ENCODE data around the gene ALOX5AP. TPM values are rescaled to one million over a fixed set of nuclear protein-coding genes. Genes with fewer than 3 reads are reported as not detected.

The ALOX5AP gene
- total RNA-seq, 1 donor from 2014 or later = not detected

GRCh38 chr13:30806784-30807183 is 71.4 kb downstream of the ALOX5AP start:
- no peak overlapping the region for H3K27ac Mint-ChIP-seq
- TF ChIP-seq, protein P1, sequence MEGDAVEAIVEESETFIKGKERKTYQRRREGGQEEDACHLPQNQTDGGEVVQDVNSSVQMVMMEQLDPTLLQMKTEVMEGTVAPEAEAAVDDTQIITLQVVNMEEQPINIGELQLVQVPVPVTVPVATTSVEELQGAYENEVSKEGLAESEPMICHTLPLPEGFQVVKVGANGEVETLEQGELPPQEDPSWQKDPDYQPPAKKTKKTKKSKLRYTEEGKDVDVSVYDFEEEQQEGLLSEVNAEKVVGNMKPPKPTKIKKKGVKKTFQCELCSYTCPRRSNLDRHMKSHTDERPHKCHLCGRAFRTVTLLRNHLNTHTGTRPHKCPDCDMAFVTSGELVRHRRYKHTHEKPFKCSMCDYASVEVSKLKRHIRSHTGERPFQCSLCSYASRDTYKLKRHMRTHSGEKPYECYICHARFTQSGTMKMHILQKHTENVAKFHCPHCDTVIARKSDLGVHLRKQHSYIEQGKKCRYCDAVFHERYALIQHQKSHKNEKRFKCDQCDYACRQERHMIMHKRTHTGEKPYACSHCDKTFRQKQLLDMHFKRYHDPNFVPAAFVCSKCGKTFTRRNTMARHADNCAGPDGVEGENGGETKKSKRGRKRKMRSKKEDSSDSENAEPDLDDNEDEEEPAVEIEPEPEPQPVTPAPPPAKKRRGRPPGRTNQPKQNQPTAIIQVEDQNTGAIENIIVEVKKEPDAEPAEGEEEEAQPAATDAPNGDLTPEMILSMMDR (IDR thresholded peaks at IDR 0.05; ENCODE audit: unreplicated experiment) = no peak
- no peaks in the 10 kb centered on the region for H3K9me3 Mint-ChIP-seq (ENCODE audit: low read depth)
- no peak overlapping the region for H3K4me3 Mint-ChIP-seq (ENCODE audit: low read depth)
- peaks cover 4% of the 10 kb centered on the region for H3K4me1 Mint-ChIP-seq (ENCODE audit: low read depth)
- no peak for DNase-seq (ENCODE audit: low spot score, unreplicated experiment)
- H3K27me3 Mint-ChIP-seq = peaks cover 18% of the 10 kb centered on the region
- no peaks in the 10 kb centered on the region for H3K36me3 Mint-ChIP-seq (ENCODE audit: insufficient read depth)

GRCh38 chr13:30807392-30807791 is 72.0 kb downstream of the ALOX5AP start:
- DNase-seq (ENCODE audit: low spot score, unreplicated experiment) = no peak
- Mint-ChIP-seq H3K36me3 (ENCODE audit: insufficient read depth) (no peaks in the 10 kb centered on the region), H3K27ac (no peak overlapping the region), H3K4me1 (ENCODE audit: low read depth) (peaks cover 4% of the 10 kb centered on the region), H3K4me3 (ENCODE audit: low read depth) (no peak overlapping the region), H3K9me3 (ENCODE audit: low read depth) (no peaks in the 10 kb centered on the region), H3K27me3 (peaks cover 18% of the 10 kb centered on the region)
- TF ChIP-seq, protein P1 (IDR thresholded peaks at IDR 0.05; ENCODE audit: unreplicated experiment) = no peak

DNA sequence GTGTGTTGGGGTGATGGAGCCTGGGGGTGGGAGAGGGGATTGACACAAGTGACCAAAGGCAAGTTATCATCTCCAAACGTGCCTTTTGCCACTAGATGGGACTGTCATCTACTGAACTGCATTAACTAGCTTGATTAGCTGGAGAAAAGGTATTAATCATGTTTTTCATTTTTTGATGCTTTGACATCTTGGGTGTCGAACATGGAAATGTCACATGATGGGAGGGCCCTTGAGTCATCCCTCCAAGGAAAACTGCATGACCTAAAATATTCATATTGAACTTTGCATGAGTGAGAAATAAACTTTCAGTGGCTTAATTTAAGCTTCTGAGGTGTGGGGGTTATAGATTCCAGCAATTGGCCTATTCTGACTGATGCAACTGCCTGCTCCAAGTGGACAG is 73.3 kb downstream of the ALOX5AP start:
- TF ChIP-seq, protein P1 (IDR thresholded peaks at IDR 0.05; ENCODE audit: unreplicated experiment) = no peak
- peaks cover 17% of the 10 kb centered on the region for H3K27me3 Mint-ChIP-seq
- no peak overlapping the region for H3K27ac Mint-ChIP-seq

GRCh38 chr13:30809787-30810186 is 74.4 kb downstream of the ALOX5AP start:
- Mint-ChIP-seq H3K4me1 (ENCODE audit: low read depth) (peaks cover 2% of the 10 kb centered on the region), H3K9me3 (ENCODE audit: low read depth) (no peaks in the 10 kb centered on the region), H3K36me3 (ENCODE audit: insufficient read depth) (no peaks in the 10 kb centered on the region), H3K4me3 (ENCODE audit: low read depth) (no peak overlapping the region), H3K27me3 (peaks cover 15% of the 10 kb centered on the region), H3K27ac (no peak overlapping the region)
- TF ChIP-seq, protein P1 (IDR thresholded peaks at IDR 0.05; ENCODE audit: unreplicated experiment) = no peak
- no peak for DNase-seq (ENCODE audit: low spot score, unreplicated experiment)

More for the DNA sequence above, 73.3 kb downstream of the ALOX5AP start:
- no peak for DNase-seq (ENCODE audit: low spot score, unreplicated experiment)
- no peaks in the 10 kb centered on the region for H3K4me1 Mint-ChIP-seq (ENCODE audit: low read depth)
- no peak overlapping the region for H3K4me3 Mint-ChIP-seq (ENCODE audit: low read depth)
- H3K9me3 Mint-ChIP-seq (ENCODE audit: low read depth) = no peaks in the 10 kb centered on the region
- H3K36me3 Mint-ChIP-seq (ENCODE audit: insufficient read depth) = no peaks in the 10 kb centered on the region

DNA sequence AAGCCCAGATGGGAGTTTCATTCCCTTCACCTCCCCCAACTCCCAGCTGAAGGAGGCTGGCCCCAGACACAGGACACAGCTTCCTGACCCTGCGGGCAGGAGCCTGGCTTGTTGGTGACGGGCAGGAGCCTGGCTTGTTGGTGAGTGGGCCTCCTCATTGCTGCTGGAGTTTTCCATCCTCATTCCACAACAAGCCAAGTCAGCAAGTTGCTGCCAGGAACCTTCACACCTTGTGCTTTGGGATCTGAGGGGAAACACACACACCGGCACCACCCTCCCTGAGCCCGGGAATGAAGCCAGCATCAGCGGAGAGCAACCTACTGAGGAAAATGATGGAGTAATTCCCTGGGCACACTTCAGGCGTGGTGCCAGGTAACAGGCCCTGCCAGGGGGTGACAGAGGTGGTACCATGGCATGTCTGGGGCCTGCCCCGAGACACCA is 74.9 kb downstream of the ALOX5AP start:
- Mint-ChIP-seq H3K4me1 (ENCODE audit: low read depth) (peaks cover 2% of the 10 kb centered on the region), H3K27ac (no peak overlapping the region), H3K4me3 (ENCODE audit: low read depth) (no peak overlapping the region), H3K36me3 (ENCODE audit: insufficient read depth) (no peaks in the 10 kb centered on the region), H3K9me3 (ENCODE audit: low read depth) (no peaks in the 10 kb centered on the region), H3K27me3 (peaks cover 15% of the 10 kb centered on the region)
- DNase-seq (ENCODE audit: low spot score, unreplicated experiment) = no peak
- TF ChIP-seq, protein P1 (IDR thresholded peaks at IDR 0.05; ENCODE audit: unreplicated experiment) = no peak
